Mesothelial cell of epicardium (in vitro differentiated cells): ENCODE results near the gene NEUROG3. TPM values are rescaled to one million over a fixed set of nuclear protein-coding genes. Genes with fewer than 3 reads are reported as not detected.
A peak's percentile ranks its signal among the peaks of the same experiment; 100 is the strongest.

Experiments used
- DNase-seq, 2 experiments: peaks; one replicate each; pipeline ENCODE4 v3.0.0; 2021; ENCODE audit warnings: low spot score in 2 of 2; ENCODE audit not compliant: unreplicated experiment in 2 of 2
- H3K27ac Mint-ChIP-seq: 2 replicates; pipeline ENCODE4 v1.8.0; 2021; ENCODE audit warnings: mixed read lengths
- H3K27me3 Mint-ChIP-seq: 2 replicates; pipeline ENCODE4 v1.8.0; 2021; ENCODE audit warnings: low read depth, mixed read lengths
- H3K36me3 Mint-ChIP-seq: 2 replicates; pipeline ENCODE4 v1.8.0; 2021; ENCODE audit warnings: mixed read lengths
- H3K4me1 Mint-ChIP-seq: 2 replicates; pipeline ENCODE4 v1.8.0; 2021; ENCODE audit warnings: mixed read lengths
- H3K4me3 Mint-ChIP-seq: 2 replicates; pipeline ENCODE4 v1.8.0; 2021; ENCODE audit warnings: mild to moderate bottlenecking, moderate library complexity, mixed read lengths
- H3K9me3 Mint-ChIP-seq: 2 replicates; pipeline ENCODE4 v1.8.0; 2021; ENCODE audit warnings: mixed read lengths
- total RNA-seq: library from RNA; stranded (reverse); gene quantifications from 3 replicates; pipeline ENCODE4 v1.2.1, GENCODE V29; 2021
- TF ChIP-seq, protein P1 (sequence below): fragments of 200-600 bp; sonication (generic); IDR thresholded peaks from one replicate; pipeline ENCODE4 v1.5.0; 2021; ENCODE audit warnings: antibody characterized with exemption; ENCODE audit not compliant: unreplicated experiment

The NEUROG3 gene
- total RNA-seq, 1 donor from 2014 or later, result not detected

DNA sequence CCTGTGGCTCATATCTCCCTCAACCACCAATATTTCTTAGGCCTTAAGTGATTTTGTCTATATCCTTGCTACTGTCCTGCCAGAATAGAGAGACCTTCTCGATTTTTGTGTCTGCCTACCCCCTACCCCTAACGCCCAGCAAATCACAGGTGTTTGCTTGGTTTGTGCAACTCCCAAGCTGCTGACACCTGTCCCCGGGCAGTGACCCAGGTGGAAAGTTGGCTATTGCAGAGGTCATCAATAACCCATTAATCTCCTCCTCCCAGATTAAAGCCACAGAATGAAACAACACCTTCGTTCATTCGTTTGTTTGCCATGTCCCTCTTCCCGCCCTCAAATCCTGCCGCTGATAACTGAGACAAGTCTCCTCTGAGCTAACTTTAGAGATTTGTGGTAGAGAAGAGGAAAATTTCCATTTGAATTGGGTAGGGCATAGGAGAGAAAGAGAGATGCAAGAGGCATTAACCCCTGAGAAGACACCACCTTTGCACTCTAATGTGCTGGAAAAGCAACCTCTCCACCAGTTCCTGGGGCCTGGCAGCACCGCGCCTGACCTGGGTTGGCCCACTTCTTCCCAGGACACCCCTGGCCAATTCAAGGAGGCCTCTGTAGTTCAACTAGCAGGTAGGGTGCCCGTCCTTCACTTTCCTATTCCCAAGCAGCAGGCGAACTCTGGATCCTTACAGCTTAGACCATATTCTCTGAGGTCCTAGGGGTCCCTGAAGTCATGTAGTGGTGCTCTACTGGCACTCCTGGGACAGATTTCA lies 3.0 kb downstream of the NEUROG3 start:
- H3K27me3 Mint-ChIP-seq, result peaks cover 98% of the 10 kb centered on the region
- H3K27ac Mint-ChIP-seq, result no peak overlapping the region
- peaks cover 8% of the 10 kb centered on the region for H3K4me1 Mint-ChIP-seq
- no peak for DNase-seq
- TF ChIP-seq, protein P1, sequence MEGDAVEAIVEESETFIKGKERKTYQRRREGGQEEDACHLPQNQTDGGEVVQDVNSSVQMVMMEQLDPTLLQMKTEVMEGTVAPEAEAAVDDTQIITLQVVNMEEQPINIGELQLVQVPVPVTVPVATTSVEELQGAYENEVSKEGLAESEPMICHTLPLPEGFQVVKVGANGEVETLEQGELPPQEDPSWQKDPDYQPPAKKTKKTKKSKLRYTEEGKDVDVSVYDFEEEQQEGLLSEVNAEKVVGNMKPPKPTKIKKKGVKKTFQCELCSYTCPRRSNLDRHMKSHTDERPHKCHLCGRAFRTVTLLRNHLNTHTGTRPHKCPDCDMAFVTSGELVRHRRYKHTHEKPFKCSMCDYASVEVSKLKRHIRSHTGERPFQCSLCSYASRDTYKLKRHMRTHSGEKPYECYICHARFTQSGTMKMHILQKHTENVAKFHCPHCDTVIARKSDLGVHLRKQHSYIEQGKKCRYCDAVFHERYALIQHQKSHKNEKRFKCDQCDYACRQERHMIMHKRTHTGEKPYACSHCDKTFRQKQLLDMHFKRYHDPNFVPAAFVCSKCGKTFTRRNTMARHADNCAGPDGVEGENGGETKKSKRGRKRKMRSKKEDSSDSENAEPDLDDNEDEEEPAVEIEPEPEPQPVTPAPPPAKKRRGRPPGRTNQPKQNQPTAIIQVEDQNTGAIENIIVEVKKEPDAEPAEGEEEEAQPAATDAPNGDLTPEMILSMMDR, result no peak
- H3K4me3 Mint-ChIP-seq, result no peak overlapping the region
- no peaks in the 10 kb centered on the region for H3K36me3 Mint-ChIP-seq
- H3K9me3 Mint-ChIP-seq, result no peaks in the 10 kb centered on the region

DNA sequence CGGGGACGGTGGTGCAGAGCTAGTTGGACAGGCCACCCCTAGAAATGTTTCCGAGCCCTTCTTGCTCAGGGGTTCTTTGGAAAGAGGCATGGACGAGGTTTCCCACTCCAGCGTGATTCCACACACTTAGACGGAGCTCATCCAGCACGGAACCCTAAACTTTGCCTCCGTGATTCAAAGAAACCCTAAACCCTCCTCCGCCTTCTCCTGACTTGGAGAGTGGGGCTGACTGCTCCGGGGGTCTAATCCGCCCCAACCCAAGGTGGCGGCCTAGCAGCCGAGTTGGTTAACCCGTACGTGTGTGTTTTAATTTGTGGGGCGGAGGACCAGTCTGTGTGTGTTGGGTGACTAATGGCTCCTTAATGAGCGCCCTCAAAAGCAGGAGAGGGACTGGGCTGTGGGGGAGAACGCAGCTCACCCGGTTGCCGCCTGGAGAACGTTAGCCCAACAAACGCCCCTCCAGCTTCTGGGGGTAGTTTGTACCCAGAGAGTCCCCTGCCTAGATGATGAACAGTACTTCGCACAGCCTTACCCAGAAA lies 3.8 kb downstream of the NEUROG3 start:
- Mint-ChIP-seq H3K36me3 (no peaks in the 10 kb centered on the region), H3K9me3 (no peaks in the 10 kb centered on the region), H3K27ac (no peak overlapping the region), H3K4me1 (peaks cover 6% of the 10 kb centered on the region), H3K4me3 (no peak overlapping the region), H3K27me3 (peaks cover 95% of the 10 kb centered on the region)
- DNase-seq, result no peak
- TF ChIP-seq, protein P1, result no peak

DNA sequence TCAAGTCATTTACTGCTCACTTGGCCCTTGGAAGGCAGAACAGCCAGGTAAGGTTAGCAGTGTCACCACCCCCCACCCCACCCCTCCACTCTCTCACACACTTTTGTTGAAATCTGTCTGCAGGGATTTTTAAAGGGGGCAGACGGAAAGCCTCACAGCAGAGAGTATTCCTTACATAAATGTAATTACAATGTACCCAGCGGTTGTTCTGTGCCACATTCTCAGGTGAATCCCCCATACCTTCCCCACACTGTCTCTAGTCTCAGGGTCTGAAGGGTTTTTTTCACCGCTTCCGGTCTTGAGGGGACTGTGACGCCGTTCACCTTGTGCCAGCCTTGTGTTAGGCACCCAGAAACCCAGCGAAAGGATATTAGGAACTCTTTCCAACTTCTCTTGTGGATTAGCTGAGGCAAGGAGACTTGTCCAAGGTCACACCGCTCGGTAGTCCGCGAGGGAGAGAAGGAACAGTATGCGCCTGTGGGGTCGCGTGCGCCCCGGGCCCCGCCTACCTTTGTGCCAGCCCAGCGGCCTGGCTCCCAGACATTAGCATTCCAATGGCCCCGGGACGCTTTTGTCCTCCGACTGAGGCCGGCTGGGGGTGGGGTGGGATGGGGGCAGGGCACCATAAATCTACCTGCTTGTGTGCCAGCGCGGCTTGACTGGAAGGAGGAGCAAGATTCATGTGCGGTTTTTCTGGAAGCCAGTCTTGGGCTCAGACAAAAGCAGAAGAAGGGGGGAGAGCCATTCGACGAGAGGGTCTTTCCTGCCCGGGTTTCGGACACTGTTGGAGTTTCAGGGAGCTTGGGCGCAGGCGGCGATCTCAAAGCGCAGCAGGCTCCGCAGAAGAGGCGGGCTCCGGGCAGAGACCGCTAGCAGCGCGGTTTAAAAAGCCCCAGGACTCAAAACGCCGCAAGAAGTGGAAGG lies 4.5 kb downstream of the NEUROG3 start:
- Mint-ChIP-seq H3K27me3 (peaks cover 95% of the 10 kb centered on the region), H3K27ac (no peak overlapping the region), H3K4me3 (no peak overlapping the region), H3K9me3 (no peaks in the 10 kb centered on the region), H3K4me1 (peaks cover 6% of the 10 kb centered on the region), H3K36me3 (no peaks in the 10 kb centered on the region)
- no peak for DNase-seq
- TF ChIP-seq, protein P1, result no peak

DNA sequence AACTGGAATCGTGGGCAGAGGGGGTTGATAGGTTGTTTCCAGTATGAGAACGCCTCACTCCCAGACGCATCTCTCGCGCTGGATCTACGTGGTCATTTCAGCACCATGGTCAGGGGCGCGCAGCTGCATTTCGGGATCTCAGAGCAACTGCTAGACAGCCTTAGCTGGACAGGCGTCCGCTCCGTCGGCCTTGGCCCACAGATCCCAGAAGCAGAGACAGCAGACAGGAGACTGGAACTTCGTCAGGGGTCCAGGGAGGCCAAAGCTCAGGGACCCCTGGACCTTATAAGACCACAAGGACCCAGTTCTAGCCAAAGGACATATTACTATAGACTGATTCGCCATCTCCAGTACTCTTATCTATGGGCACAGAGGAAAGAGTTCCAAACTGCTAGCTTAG lies 5.3 kb downstream of the NEUROG3 start:
- DNase-seq, result peak; percentile 50 to 81
- TF ChIP-seq, protein P1, result no peak
- Mint-ChIP-seq H3K27ac (no peak overlapping the region), H3K36me3 (no peaks in the 10 kb centered on the region), H3K27me3 (peaks cover 96% of the 10 kb centered on the region), H3K4me3 (no peak overlapping the region), H3K4me1 (peaks cover 4% of the 10 kb centered on the region), H3K9me3 (no peaks in the 10 kb centered on the region)

DNA sequence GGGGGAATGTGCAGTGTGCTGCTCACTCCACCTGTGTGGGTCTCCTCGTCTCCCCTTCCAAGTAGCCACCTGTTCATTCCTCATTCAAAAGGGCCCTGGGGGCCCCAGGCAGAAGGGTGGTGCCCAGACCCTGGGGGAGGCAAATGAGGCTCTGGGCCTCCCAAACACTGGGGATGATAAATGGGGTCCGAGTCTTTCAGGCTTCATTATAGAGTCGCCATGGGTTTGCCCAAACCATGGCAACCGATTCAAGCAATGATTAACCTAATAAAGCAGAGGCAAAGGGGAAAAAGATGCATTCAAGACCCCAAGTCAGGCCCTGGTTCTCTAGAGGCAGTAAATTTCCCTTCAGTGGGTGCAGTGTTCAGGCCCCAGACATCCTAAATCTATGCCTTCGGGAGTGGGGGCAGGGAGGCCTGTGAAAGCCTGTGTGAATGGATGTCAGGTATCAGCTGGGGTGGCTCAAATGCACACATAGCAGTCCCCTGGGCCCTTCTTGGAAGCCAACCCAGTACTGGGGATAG lies 10.4 kb downstream of the NEUROG3 start:
- no peaks in the 10 kb centered on the region for H3K4me1 Mint-ChIP-seq
- H3K36me3 Mint-ChIP-seq, result no peaks in the 10 kb centered on the region
- H3K4me3 Mint-ChIP-seq, result no peak overlapping the region
- H3K27ac Mint-ChIP-seq, result no peak overlapping the region
- H3K9me3 Mint-ChIP-seq, result no peaks in the 10 kb centered on the region
- TF ChIP-seq, protein P1, result no peak
- DNase-seq, result no peak
- H3K27me3 Mint-ChIP-seq, result peaks cover 91% of the 10 kb centered on the region
